H9 (cell line): ENCODE measurements around the gene IFFO2. TPM values are rescaled to one million over a fixed set of nuclear protein-coding genes. Genes with fewer than 3 reads are reported as not detected.

Source experiments
- DNase-seq: peaks from one replicate; pipeline ENCODE4 v3.0.0-alpha.2; 2017
- H2AFZ ChIP-seq: one replicate; pipeline ENCODE4 v1.6.1; 2013; ENCODE audit warnings: mild to moderate bottlenecking, low read length, control low read depth, moderate library complexity
- H2AK5ac ChIP-seq: 2 replicates; pipeline ENCODE4 v1.6.1; 2013; ENCODE audit warnings: low read length, control low read depth, mixed read lengths; ENCODE audit not compliant: insufficient read length
- H2BK120ac ChIP-seq: one replicate; pipeline ENCODE4 v1.6.1; 2013; ENCODE audit warnings: low read depth, mild to moderate bottlenecking, low read length, control low read depth, inconsistent platforms; ENCODE audit not compliant: poor library complexity, severe bottlenecking
- H2BK12ac ChIP-seq: 2 replicates; pipeline ENCODE4 v1.6.1; 2013; ENCODE audit warnings: low read length, control low read depth, mixed read lengths, low read depth; ENCODE audit not compliant: insufficient read length
- H2BK15ac ChIP-seq: 2 replicates; pipeline ENCODE4 v1.6.1; 2013; ENCODE audit warnings: low read depth, low read length, control low read depth
- H2BK20ac ChIP-seq: one replicate; pipeline ENCODE4 v1.6.1; 2013; ENCODE audit warnings: low read depth, mild to moderate bottlenecking, low read length, control low read depth, inconsistent platforms; ENCODE audit not compliant: poor library complexity, severe bottlenecking
- H2BK5ac ChIP-seq: 2 replicates; pipeline ENCODE4 v1.6.1; 2013; ENCODE audit warnings: low read length, control low read depth, mixed read lengths; ENCODE audit not compliant: insufficient read length
- H3K14ac ChIP-seq: 2 replicates; pipeline ENCODE4 v1.6.1; 2013; ENCODE audit warnings: low read length, control low read depth; ENCODE audit not compliant: insufficient read depth
- H3K18ac ChIP-seq: 2 replicates; pipeline ENCODE4 v1.6.1; 2013; ENCODE audit warnings: low read depth, mild to moderate bottlenecking, mixed read lengths, low read length, control low read depth; ENCODE audit not compliant: insufficient read length
- H3K23ac ChIP-seq: 2 replicates; pipeline ENCODE4 v1.6.1; 2013; ENCODE audit warnings: low read length, control low read depth, mixed read lengths, low read depth; ENCODE audit not compliant: insufficient read length
- H3K23me2 ChIP-seq: 2 replicates; pipeline ENCODE4 v1.6.1; 2013; ENCODE audit warnings: low read depth, mild to moderate bottlenecking, mixed read lengths, low read length, control low read depth; ENCODE audit not compliant: insufficient read length, poor library complexity, severe bottlenecking
- H3K27ac ChIP-seq: 2 replicates; pipeline ENCODE4 v1.5.1; 2013; ENCODE audit warnings: low read length, control low read depth, mixed read lengths, low read depth; ENCODE audit not compliant: insufficient read length
- H3K27me3 ChIP-seq: 2 replicates; pipeline ENCODE4 v1.6.1; 2013; ENCODE audit warnings: low read length, control low read depth, inconsistent platforms; ENCODE audit not compliant: insufficient read depth
- H3K4ac ChIP-seq: 2 replicates; pipeline ENCODE4 v1.6.1; 2013; ENCODE audit warnings: low read depth, mild to moderate bottlenecking, control low read depth, inconsistent platforms, low read length, moderate library complexity
- H3K4me1 ChIP-seq: 2 replicates; pipeline ENCODE4 v1.6.1; 2013; ENCODE audit warnings: low read length, control low read depth, inconsistent platforms; ENCODE audit not compliant: insufficient read depth
- H3K4me2 ChIP-seq: 2 replicates; pipeline ENCODE4 v1.6.1; 2013; ENCODE audit warnings: low read length, control low read depth, mixed read lengths; ENCODE audit not compliant: insufficient read length, insufficient read depth
- H3K56ac ChIP-seq: 2 replicates; pipeline ENCODE4 v1.6.1; 2013; ENCODE audit warnings: low read depth, mild to moderate bottlenecking, mixed read lengths, low read length, control low read depth; ENCODE audit not compliant: insufficient read length
- H3K79me1 ChIP-seq: 2 replicates; pipeline ENCODE4 v1.6.1; 2013; ENCODE audit warnings: low read depth, mild to moderate bottlenecking, moderate library complexity, low read length, control low read depth, inconsistent platforms; ENCODE audit not compliant: insufficient read depth, poor library complexity, severe bottlenecking
- H3K79me2 ChIP-seq: 2 replicates; pipeline ENCODE4 v1.6.1; 2013; ENCODE audit warnings: low read length, control low read depth, inconsistent platforms; ENCODE audit not compliant: insufficient read depth
- H3K9ac ChIP-seq: 2 replicates; pipeline ENCODE4 v1.6.1; 2013; ENCODE audit warnings: low read length, control low read depth, mixed read lengths; ENCODE audit not compliant: insufficient read length; ENCODE audit errors: extremely low read depth
- H3K9me3 ChIP-seq: one replicate; pipeline ENCODE4 v1.6.1; 2013; ENCODE audit warnings: low read depth, low read length, inconsistent platforms; ENCODE audit not compliant: control insufficient read depth
- H3T11ph ChIP-seq: one replicate; pipeline ENCODE4 v1.6.1; 2013; ENCODE audit warnings: mild to moderate bottlenecking, low read length, control low read depth, inconsistent platforms
- H4K20me1 ChIP-seq: one replicate; pipeline ENCODE4 v1.6.1; 2013; ENCODE audit not compliant: control insufficient read depth, insufficient read length, insufficient read depth
- H4K5ac ChIP-seq: 2 replicates; pipeline ENCODE4 v1.6.1; 2013; ENCODE audit warnings: low read depth, mild to moderate bottlenecking, mixed read lengths, low read length, control low read depth; ENCODE audit not compliant: insufficient read length
- H4K8ac ChIP-seq: replicated peaks from 2 replicates; pipeline ENCODE4 v1.6.1; 2013; ENCODE audit warnings: low read length, control low read depth, mixed read lengths, low read depth; ENCODE audit not compliant: insufficient read length
- H4K91ac ChIP-seq: 2 replicates; pipeline ENCODE4 v1.6.1; 2013; ENCODE audit warnings: low read depth, mild to moderate bottlenecking, moderate library complexity, mixed read lengths, low read length, control low read depth; ENCODE audit not compliant: insufficient read length
- H3K27ac Mint-ChIP-seq, 3 experiments: 2 replicates in 2 of 3; 3 replicates in 1 of 3; pipeline ENCODE4 v1.8.0; 2020 to 2021; ENCODE audit warnings: mixed read lengths in 3 of 3, mild to moderate bottlenecking in 1 of 3, moderate library complexity in 1 of 3
- H3K27me3 Mint-ChIP-seq: 2 replicates; pipeline ENCODE4 v1.8.0; 2021; ENCODE audit warnings: low read depth, mild to moderate bottlenecking, moderate library complexity, mixed read lengths
- H3K36me3 Mint-ChIP-seq, 3 experiments: 2 replicates in 2 of 3; 3 replicates in 1 of 3; pipeline ENCODE4 v1.8.0; 2020 to 2021; ENCODE audit warnings: low read depth in 3 of 3, mixed read lengths in 3 of 3; ENCODE audit not compliant: insufficient read depth in 1 of 3
- H3K4me1 Mint-ChIP-seq, 2 experiments: 2 replicates each; pipeline ENCODE4 v1.8.0; 2020; ENCODE audit warnings: mixed read lengths in 2 of 2
- H3K4me3 Mint-ChIP-seq, 2 experiments: 2 replicates in 1 of 2; 3 replicates in 1 of 2; pipeline ENCODE4 v1.8.0; 2020 to 2021; ENCODE audit warnings: mild to moderate bottlenecking in 2 of 2, mixed read lengths in 2 of 2, moderate library complexity in 1 of 2
- H3K9me3 Mint-ChIP-seq, 2 experiments: 2 replicates in 1 of 2; 3 replicates in 1 of 2; pipeline ENCODE4 v1.8.0; 2020; ENCODE audit warnings: mild to moderate bottlenecking in 2 of 2, mixed read lengths in 2 of 2, moderate library complexity in 1 of 2
- WGBS: extraction: QIAGEN DNeasy Blood & Tissue Kit; methylation state at CpG from one replicate; pipeline ENCODE4 v1.1.7; 2013; ENCODE audit warnings: missing lambda C conversion rate, low lambda C conversion rate, mixed read lengths; ENCODE audit not compliant: insufficient read length; ENCODE audit errors: extremely low coverage; 5-methylcytosine and 5-hydroxymethylcytosine counted together
- total RNA-seq: library from RNA; stranded (reverse); gene quantifications from 2 replicates; pipeline ENCODE4 v1.2.1, GENCODE V29; 2021
- TF ChIP-seq, protein P1 (sequence below): fragments of 200-600 bp; sonication (generic); conservative IDR thresholded peaks from 3 replicates; pipeline ENCODE4 v1.8.0; 2021; ENCODE audit warnings: antibody characterized with exemption, mild to moderate bottlenecking

The IFFO2 gene
- total RNA-seq, 1 experiment from 2014 or later: 3.6 TPM

DNA sequence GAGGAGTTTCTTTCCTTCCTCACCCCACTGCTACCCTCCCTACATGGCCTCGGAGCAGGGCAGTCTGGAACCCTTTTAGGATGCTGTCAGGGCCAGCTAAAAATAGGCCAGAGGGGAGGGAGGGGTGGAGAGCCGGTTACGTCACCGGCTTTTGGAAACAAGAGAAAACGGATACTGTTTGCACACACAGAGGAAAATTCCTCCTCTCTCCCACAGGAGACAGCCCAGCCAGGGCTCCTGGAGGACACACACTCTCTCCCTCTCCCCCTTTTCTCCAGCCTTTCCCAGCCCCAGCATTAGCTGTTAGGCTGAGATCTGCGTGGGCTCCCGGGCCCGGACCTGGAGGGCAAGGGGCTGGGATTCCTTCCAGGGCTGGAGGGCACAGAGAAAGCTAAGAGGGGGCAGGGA, 34.2 kb downstream of the IFFO2 start:
- H3K14ac ChIP-seq: no peak overlapping the region
- no peaks in the 10 kb centered on the region for H3K4me1 ChIP-seq
- H3K4me1 Mint-ChIP-seq: peaks cover 13 to 23% of the 10 kb centered on the region in 2 experiments
- no CpG with 5 or more reads among the region's 8 CpGs for WGBS
- no peak overlapping the region for H2BK15ac ChIP-seq
- H3K79me2 ChIP-seq: no peaks in the 10 kb centered on the region
- no peaks in the 10 kb centered on the region for H3K79me1 ChIP-seq
- no peak overlapping the region for H2BK20ac ChIP-seq
- no peak overlapping the region for H3K18ac ChIP-seq
- H2AK5ac ChIP-seq: no peak overlapping the region
- H3K27ac ChIP-seq: no peak overlapping the region
- TF ChIP-seq, protein P1, sequence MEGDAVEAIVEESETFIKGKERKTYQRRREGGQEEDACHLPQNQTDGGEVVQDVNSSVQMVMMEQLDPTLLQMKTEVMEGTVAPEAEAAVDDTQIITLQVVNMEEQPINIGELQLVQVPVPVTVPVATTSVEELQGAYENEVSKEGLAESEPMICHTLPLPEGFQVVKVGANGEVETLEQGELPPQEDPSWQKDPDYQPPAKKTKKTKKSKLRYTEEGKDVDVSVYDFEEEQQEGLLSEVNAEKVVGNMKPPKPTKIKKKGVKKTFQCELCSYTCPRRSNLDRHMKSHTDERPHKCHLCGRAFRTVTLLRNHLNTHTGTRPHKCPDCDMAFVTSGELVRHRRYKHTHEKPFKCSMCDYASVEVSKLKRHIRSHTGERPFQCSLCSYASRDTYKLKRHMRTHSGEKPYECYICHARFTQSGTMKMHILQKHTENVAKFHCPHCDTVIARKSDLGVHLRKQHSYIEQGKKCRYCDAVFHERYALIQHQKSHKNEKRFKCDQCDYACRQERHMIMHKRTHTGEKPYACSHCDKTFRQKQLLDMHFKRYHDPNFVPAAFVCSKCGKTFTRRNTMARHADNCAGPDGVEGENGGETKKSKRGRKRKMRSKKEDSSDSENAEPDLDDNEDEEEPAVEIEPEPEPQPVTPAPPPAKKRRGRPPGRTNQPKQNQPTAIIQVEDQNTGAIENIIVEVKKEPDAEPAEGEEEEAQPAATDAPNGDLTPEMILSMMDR: no peak
- H3K27ac Mint-ChIP-seq: peak overlapping the region in 1 of 3 experiments; percentile 18; a peak in 2 of 7 replicates
- no peak overlapping the region for H4K5ac ChIP-seq
- peaks cover 0 to 5% (median 2%) of the 10 kb centered on the region in 3 experiments; a peak in 4 of 7 replicates for H3K36me3 Mint-ChIP-seq
- no peak overlapping the region for H3K4ac ChIP-seq
- no peaks in the 10 kb centered on the region for H3K23me2 ChIP-seq
- no peaks in the 10 kb centered on the region for H4K20me1 ChIP-seq
- no peak overlapping the region for H2AFZ ChIP-seq
- H2BK120ac ChIP-seq: no peak overlapping the region
- no peaks in the 10 kb centered on the region for H3K27me3 ChIP-seq
- no peak overlapping the region for H3K4me3 Mint-ChIP-seq
- DNase-seq: no peak
- H3K9ac ChIP-seq: no peak overlapping the region
- no peaks in the 10 kb centered on the region for H3K9me3 ChIP-seq
- no peak overlapping the region for H4K8ac ChIP-seq
- no peak overlapping the region for H3T11ph ChIP-seq
- H3K4me2 ChIP-seq: no peak overlapping the region
- H3K27me3 Mint-ChIP-seq: no peaks in the 10 kb centered on the region
- H2BK12ac ChIP-seq: no peak overlapping the region
- peaks cover 2 to 4% of the 10 kb centered on the region in 2 experiments; a peak in 3 of 5 replicates for H3K9me3 Mint-ChIP-seq
- H3K23ac ChIP-seq: no peak overlapping the region
- H4K91ac ChIP-seq: no peak overlapping the region
- no peak overlapping the region for H3K56ac ChIP-seq
- no peak overlapping the region for H2BK5ac ChIP-seq
